Fibroblast of lung (primary cell): ENCODE data around the gene TTF2.

ENCODE experiments used
- EZH2 ChIP-seq: IDR thresholded peaks from 2 replicates; pipeline ENCODE4 v1.5.1; 2012; ENCODE audit warnings: low read length, control low read depth, mild to moderate bottlenecking; ENCODE audit errors: missing control alignments
- TF ChIP-seq, protein P1 (sequence below), 2 donors: IDR thresholded peaks in 1 of 2; conservative IDR thresholded peaks in 1 of 2; 1 replicate in 1 of 2; 2 replicates in 1 of 2; pipeline ENCODE4 v1.5.1; 2011 to 2012; ENCODE audit warnings: low read length in 2 of 2, control low read depth in 1 of 2, inconsistent platforms in 1 of 2, low read depth in 1 of 2, mild to moderate bottlenecking in 1 of 2

- TF ChIP-seq, protein P1, sequence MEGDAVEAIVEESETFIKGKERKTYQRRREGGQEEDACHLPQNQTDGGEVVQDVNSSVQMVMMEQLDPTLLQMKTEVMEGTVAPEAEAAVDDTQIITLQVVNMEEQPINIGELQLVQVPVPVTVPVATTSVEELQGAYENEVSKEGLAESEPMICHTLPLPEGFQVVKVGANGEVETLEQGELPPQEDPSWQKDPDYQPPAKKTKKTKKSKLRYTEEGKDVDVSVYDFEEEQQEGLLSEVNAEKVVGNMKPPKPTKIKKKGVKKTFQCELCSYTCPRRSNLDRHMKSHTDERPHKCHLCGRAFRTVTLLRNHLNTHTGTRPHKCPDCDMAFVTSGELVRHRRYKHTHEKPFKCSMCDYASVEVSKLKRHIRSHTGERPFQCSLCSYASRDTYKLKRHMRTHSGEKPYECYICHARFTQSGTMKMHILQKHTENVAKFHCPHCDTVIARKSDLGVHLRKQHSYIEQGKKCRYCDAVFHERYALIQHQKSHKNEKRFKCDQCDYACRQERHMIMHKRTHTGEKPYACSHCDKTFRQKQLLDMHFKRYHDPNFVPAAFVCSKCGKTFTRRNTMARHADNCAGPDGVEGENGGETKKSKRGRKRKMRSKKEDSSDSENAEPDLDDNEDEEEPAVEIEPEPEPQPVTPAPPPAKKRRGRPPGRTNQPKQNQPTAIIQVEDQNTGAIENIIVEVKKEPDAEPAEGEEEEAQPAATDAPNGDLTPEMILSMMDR (conservative IDR thresholded peaks at IDR 0.05 in 1 of 2, IDR thresholded peaks at IDR 0.05 in 1 of 2; ENCODE audit: low read depth in 1 of 2, low read length in 2 of 2): no peak
- no peak for TF ChIP-seq EZH2
Measured at GRCh38 chr1:117116784-117117130, 56.6 kb downstream of the TTF2 start.
